GM21390 (cell line): ENCODE data around the gene FAM200A.
"Not testable (repeated sequence)": the region's sequence is repeated elsewhere in the genome, so short reads cannot be mapped to it uniquely, and the experiment has no call there.

ENCODE experiments used
- ATAC-seq: cut with Tn5 transposase; IDR thresholded peaks from one replicate; pipeline ENCODE4 v1.9.1; 2021; ENCODE audit not compliant: unreplicated experiment

FAM200A gene

DNA sequence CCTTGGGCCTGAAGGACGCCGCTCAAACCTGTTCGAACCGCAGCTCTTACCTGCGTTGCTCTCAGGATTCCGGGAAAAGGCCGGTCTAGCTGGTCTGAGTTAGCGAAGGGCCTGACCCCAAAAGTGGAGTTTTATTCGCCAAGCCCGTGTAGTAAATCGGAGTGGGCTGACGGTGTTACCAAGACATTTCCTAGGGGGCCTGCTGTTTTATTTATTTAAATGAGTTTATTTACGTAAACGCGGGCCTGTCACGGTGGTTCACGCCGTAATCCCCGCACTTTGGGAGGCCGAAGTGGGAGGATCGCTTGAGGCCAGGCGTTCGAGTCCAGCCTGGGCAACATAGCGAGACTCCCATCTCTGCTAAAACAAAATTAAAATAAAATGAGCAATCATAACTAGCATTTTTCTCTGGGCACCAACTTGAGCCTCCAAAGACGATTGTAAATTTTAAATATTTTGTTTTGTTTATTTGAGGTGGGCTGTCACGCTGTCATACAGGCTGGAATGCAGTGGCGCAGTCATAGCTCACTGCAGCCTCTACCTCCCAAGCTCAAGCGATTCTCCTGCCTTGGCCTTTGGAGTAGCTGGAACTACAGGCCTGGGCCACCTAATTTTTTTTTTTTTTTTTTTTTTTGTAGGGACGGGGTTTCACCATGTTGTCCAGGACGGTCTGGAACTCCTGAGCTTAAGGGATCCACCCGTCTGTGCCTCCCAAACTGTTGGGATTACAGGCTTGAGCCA is 7.4 kb upstream of the FAM200A start:
- no peak for ATAC-seq

DNA sequence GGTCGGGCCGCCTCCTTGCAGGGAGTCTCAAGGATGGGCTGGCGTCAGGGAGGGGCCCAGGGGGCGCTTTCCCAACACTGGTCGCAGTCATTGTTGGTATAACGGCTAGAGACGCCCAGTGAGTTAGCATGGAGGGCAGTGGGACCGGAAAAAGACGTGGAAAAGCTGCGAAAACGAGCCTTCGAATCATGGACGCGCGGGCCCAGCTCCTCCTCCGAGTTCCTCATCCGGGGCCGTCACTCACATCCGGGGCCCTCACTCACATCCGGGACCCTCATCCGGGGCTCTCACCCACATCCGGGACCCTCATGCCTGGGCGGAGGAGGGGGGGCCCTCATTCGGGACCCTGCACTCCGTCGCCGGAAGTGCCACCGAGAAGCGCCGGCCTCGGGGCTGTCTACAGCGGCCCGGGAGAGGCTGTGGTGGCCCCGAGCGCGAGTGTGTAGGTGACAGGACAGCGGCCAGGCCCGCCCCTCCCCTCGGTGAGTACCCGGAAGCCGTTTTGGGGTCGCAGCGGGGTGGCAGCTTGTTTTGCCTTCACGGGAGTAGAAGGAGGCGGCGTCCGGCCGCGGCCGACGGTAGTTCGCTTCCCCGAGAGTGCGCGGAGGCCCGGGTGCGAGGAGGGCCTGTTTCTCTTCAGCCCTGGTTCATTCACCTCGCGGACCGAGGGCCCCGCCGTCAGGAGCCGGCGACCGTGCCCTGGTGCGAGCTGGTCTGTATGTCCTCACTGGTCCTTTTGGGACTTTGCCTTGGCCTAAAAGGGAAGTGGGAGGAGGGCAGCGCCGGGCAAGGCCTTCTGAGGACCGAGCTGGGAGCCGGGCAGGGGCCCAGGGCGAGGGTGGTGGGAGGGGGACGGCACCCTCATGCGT is 6.6 kb upstream of the FAM200A start, which contains the start of gene ZNF655:
Gene ZNF655 (plus strand): TSS at position 337 of the 869 bp plus-strand sequence. CDS start 1,918 bp downstream, outside the sequence.
- peak; percentile 77 for ATAC-seq

DNA sequence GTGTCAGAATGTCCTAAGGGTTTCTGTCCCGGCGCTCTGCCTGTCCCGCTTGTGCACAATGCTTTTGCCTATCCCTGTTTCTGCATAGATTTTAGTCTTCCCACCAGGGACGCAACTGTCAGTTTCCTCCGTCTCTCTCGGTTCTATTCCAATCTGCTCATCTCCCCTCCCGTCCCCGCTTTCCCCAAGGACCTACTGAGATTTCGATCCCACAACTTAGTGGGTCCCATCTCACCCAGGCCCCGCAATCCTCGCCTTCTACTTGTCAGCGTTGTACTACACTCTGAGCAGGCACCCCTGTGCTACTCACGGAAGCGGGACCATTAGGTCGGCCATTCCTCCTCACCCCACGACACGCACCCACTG is 6.0 kb upstream of the FAM200A start:
- ATAC-seq, result peak; percentile 35

DNA sequence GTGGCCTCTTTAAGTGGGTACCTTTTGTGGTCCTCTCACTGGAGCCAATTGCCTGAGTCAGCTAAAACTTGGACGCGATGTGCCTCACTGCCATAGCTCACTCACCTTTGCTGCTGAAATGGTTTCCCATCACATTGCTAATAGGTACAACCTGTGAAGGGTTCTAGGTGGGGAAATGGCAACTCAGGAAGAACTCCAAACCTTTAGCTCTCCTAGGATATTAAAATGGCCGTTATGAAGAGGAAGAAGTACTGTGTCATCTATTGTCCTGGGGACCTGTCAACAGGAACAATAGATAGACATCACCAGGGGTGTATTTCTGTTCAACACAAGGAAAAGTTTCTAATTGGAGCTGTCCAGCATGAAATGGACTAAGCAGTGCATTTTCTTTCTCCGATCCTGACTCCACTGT is 5.3 kb upstream of the FAM200A start:
- ATAC-seq, result no peak

DNA sequence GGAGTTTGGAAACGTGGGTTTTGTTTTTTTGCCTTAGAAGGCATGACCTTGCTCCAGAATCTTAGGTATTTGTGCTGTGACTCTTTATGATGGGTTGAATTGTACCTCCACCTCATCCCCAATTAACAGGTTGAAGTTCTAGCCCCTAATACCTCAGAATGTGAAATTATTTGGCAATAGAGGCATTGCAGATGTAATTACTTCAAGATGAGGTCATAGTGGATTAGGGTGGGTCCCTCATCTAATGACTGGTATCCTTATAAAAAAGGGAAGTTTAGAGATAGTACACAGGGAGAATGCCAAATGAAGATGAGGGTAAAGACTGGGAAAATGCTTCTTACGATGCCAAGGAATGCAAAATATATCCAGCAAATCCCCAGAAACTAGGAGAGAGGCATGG is 3.0 kb upstream of the FAM200A start:
- no peak for ATAC-seq

DNA sequence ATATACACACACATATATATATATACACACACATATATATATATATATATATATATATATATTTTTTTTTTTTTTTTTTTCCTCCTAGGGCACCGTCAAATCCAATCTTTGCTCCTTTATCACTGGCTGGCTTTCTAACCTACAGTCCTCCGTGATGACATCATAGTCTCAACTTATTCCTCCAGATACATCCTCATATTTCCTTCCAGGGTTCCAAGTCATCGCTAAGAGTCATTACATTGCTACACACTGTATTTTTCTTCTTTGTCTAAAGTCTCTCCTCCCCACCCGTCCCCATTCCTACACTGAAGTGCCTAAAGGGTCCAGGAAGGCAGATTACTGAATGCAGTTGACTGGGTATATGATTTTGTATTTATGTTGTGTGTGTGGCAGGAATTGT is 1.1 kb upstream of the FAM200A start:
- no peak for ATAC-seq

DNA sequence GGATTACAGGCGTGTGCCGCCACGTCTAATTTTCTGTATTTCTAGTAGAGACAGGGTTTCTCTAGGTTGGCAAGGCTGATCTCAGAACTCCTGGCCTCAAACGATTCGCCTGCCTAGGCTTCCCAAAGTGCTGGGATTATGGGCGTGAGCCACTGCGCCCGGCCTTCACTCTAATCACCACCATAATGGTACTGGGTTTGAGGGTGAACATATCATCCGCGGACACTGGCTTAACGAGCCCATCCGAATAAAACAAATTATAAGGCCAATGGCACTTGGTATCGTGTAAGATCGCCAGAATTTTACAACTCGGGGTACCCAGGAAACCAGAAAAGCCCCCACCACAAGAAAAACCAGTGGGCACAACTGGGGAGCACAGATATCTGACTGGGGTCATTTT is 580 bp downstream of the FAM200A start:
- no peak for ATAC-seq

DNA sequence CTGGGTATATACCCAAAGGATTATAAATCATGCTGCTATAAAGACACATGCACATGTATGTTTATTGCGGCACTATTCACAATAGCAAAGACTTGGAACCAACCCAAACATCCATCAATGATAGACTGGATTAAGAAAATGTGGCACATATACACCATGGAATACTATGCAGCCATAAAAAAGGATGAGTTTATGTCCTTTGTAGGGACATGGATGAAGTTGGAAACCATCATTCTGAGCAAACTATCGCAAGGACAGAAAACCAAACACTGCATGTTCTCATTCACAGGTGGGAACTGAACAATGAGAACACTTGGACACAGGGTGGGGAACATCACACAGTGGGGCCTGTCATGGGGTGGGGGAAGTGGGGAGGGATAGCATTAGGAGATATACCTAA is 2.4 kb downstream of the FAM200A start:
- ATAC-seq, result not testable (repeated sequence)

DNA sequence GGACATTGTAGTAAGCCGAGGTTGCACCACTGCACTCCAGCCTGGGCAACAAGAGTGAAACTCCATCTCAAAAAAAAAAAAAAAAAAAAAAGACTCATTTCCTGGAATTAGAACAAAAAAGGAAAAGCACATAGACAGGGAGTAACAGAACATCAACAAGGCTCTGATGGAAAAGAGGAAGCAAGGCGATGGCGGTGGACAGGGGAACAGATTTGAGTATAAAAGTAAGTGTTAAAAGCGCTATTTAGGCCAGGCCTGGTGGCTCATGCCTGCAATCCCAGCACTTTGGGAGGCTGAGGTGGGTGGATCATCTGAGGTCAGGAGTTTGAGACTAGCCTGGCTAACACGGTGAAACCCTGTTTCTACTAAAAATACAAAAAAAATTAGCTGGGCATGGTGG is 6.6 kb downstream of the FAM200A start:
- ATAC-seq, result not testable (repeated sequence)

DNA sequence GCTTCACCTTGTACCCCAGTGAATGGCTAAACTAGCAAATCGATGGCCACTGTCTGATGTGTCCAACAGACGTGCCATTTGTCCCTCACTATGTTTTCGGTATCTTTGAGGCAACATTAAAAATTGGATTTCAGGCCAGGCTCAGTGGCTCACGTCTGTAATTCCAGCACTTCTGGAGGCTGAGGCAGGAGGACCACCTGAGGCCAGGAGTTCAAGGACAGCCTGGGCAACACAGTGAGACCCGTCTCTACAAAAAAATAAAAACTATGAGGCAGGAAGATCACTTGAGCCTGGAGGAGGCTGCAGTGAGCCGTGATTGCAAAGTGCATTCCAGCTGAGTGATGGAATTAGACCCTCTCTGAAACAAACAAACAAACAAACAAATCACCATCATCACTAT is 8.0 kb downstream of the FAM200A start:
- ATAC-seq, result no peak

DNA sequence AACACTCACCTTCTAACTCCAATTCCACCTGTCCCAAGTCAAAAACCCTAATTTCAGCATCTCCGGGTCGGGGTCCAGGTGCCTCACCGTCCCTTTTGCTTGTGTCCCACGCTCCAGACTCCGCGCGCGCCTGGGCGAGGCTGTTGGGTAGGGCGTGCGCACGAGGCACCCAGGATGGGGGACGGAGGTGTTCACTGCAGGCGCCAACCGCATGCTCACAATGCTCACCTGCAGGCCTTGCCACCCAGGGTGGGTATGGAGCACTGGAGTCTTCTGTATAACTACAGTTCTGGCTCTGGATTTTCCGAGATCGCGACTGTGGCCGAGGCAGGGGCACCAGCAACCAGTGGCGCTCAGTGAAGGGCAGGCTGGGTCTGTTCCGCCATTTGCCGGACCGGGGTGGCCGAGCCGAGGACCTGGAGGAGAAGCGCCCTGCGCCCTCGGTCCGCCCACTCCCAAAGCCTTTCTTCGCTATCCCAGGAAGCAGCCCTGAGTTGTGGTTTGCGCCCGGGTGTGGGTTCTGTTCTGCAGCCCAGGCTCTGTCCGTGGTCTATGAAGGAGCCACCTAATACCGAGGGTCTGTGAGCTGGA is 8.7 kb downstream of the FAM200A start:
- no peak for ATAC-seq

DNA sequence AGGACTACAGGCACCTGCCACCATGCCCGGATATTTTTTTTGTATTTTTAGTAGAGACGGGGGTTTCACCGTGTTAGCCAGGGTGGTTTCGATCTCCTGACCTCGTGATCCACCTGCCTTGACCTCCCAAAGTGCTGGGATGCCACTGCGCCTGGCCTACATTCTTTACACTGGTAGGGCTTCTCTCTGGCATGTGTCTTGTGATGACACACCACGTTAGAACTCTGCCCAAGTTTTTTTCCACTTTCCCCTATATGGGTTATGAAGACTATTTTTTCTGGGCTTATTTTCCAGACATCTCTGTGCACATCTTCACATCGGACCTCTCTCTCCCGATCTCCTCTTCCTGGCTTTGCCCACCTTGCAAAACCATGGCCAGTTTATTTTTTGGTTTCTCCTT is 10.7 kb downstream of the FAM200A start:
- ATAC-seq, result no peak

DNA sequence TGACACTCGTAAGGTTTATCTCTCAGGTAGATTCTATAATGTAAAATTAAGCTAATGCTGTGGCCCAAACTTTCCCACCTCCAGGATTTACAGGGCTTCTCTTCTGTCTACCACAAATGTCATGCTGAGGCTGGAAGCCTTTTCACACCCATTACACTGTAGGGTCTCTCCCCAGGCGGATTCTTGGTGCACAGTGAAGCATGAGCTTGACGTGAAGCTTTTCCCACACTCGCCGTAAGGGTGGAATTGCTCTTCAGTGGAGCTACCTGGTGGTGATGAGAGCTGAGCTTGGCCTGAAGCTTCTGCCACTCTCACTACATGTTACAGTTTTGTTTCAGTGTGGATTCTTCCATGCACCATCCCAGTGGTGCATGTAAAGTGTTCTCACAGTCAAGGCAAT is 11.4 kb downstream of the FAM200A start:
- no peak for ATAC-seq

DNA sequence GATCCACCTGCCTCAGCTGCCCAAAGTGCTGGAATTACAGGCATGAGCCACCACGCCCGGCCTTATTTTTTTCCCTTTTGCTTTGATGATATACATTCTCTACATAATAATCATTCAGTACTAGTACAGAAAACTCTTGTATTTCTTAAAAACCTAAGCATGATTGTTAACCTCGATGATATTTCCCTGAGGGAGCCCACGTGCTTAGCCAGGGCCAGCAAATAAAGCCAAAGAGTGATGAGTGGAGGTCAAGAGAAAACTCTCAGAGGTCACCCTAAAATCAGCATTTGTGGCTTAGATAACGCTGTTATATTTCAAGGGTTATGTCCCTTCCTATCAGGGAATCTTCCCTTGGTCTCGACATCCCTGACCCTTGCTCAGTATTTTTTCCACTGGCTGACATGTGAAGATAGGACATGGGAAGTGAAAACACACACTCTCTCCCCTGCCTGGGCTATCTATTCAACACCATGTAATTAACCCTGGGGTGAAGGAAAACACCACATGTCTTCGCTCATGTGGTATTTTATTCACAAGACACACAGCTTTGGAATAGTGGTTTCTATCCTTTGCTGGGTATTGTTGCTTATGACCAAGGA is 12.6 kb downstream of the FAM200A start:
- no peak for ATAC-seq

DNA sequence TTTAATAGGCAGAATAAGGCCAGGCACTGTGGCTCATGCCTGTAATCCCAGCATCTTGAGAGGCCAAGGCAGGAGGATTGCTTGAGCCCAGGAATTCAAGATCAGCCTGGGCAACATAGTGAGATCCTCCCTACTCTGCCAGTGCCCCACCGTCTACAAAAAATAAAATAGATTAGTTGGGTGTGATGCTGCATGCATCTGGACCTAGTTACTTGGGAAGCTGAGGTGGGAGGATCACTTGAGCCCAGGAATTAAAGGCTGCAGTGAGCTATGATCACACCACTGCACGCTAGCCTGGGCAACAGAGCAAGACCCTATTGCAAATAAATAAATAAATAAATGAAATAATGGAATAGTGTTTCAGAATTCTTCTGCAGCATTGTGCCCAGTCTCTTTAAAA is 16.2 kb downstream of the FAM200A start:
- no peak for ATAC-seq

DNA sequence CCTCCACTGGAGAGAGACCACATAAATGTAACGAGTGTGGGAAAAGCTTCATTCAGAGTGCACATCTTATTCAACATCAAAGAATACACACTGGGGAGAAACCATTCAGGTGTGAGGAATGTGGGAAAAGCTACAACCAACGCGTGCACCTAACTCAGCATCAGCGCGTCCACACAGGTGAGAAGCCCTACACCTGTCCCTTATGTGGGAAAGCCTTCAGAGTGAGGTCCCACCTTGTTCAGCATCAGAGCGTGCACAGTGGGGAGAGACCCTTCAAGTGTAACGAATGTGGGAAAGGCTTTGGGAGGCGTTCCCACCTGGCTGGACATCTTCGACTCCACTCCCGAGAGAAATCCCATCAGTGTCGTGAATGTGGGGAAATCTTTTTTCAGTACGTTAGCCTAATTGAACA is 20.6 kb downstream of the FAM200A start:
- no peak for ATAC-seq

DNA sequence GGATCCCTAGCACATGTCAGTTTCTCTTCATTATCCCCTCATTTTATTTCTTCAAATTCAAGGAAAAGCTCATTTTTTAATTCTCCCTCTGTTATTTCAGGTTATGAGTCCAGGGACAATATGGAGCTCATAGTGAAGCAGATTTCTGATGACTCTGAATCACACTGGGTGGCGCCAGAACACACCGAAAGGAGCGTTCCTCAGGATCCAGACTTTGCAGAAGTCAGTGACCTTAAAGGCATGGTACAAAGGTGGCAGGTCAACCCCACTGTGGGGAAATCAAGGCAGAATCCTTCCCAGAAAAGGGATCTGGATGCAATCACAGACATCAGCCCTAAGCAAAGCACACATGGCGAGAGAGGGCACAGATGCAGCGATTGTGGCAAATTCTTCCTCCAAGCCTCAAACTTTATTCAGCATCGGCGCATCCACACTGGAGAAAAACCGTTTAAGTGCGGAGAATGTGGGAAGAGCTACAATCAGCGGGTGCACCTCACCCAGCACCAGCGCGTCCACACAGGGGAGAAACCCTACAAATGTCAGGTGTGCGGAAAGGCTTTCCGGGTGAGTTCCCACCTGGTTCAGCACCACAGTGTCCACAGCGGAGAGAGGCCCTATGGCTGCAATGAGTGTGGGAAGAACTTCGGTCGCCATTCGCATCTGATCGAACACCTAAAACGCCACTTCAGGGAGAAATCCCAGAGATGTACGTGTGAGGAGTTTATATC is 26.0 kb downstream of the FAM200A start:
- ATAC-seq, result no peak

DNA sequence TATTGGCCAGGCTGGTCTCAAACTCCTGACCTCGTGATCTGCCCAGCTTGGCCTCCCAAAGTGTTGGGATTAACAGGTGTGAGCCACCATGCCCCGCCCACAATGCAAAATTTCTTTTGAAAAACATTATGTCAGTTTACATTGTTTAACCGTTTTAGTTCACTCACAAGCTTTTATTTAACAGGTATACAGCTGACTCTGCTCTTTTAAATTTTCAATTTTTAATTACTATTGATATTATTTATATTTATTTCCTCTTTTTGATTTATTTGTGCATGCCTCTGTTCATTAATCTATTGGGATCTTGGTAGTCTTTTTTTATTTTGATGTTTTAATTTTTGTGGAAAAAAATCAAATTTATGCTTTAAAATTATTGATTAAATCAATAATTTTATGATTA is 30.5 kb downstream of the FAM200A start:
- no peak for ATAC-seq

DNA sequence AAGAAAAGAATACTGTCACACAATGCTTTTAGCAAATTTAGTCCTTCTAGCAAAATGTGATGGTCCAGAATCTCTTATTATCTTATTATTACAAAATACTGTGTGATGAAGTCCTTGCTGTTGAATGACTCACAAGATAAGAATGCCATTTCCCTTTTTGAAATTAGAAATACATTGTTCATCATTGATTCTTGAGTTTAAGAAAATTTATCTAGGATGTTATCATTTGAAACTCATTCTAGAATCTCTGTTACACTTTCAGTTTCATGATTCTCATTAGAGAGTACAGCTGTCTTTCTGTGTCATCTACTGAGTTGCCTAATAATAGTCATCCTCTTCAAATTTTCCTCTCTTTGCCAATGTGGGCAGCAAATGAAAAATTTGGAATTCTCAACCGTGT is 37.9 kb downstream of the FAM200A start:
- peak; percentile 49 for ATAC-seq

DNA sequence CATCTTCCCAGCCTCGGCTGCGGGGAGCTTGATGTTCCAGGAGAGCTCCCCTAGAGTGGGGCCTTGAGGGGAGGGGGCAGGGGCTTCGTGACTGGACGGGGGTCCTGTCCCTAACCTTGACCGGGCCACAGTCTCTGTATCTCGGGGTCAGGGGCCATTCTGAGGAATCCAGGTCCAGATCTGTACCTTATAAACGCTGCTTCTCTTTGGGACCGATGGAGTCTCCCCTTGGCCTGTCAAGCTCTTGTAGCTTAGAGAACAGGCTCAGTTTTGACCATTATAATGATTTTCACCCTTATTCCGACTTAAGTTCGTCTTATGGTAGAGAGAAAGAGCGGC is 46.6 kb downstream of the FAM200A start:
- no peak for ATAC-seq
